Type B pancreatic cell (in vitro differentiated cells): ENCODE measurements around the gene PTPRS. TPM values are rescaled to one million over a fixed set of nuclear protein-coding genes. Genes with fewer than 3 reads are reported as not detected.

Experiments
- DNase-seq: peaks from one replicate; pipeline ENCODE4 v3.0.0; 2021; ENCODE audit warnings: mixed read lengths; ENCODE audit not compliant: unreplicated experiment; ENCODE audit errors: extremely low spot score
- H3K27ac Mint-ChIP-seq: 2 replicates; pipeline ENCODE4 v1.8.0; 2021; ENCODE audit warnings: mild to moderate bottlenecking, mixed read lengths
- H3K27me3 Mint-ChIP-seq: 2 replicates; pipeline ENCODE4 v1.8.0; 2021; ENCODE audit warnings: mixed read lengths
- H3K36me3 Mint-ChIP-seq: 2 replicates; pipeline ENCODE4 v1.8.0; 2021; ENCODE audit warnings: mixed read lengths
- H3K4me1 Mint-ChIP-seq: one replicate; pipeline ENCODE4 v1.8.0; 2021; ENCODE audit warnings: mixed read lengths; ENCODE audit not compliant: unreplicated experiment
- H3K4me3 Mint-ChIP-seq: 2 replicates; pipeline ENCODE4 v1.8.0; 2021; ENCODE audit warnings: mild to moderate bottlenecking, mixed read lengths
- H3K9me3 Mint-ChIP-seq: 2 replicates; pipeline ENCODE4 v1.8.0; 2021; ENCODE audit warnings: mixed read lengths
- CTCF ChIP-seq: fragments of 200-600 bp; sonication (generic); conservative IDR thresholded peaks from 2 replicates; pipeline ENCODE4 v1.5.0; 2021; ENCODE audit warnings: antibody characterized with exemption, mild to moderate bottlenecking
- total RNA-seq: library from RNA; stranded (reverse); gene quantifications from 2 replicates; pipeline ENCODE4 v1.2.1, GENCODE V29; 2021; ENCODE audit warnings: low replicate concordance

Gene PTPRS
- total RNA-seq, 1 donor from 2014 or later, result 234 TPM

GRCh38 chr19:5292822-5293611 lies 47.6 kb downstream of the PTPRS start:
- H3K4me3 Mint-ChIP-seq, result peak overlapping the region; percentile 88
- no peaks in the 10 kb centered on the region for H3K9me3 Mint-ChIP-seq
- H3K36me3 Mint-ChIP-seq, result no peaks in the 10 kb centered on the region
- H3K27ac Mint-ChIP-seq, result peak overlapping the region; percentile 41
- H3K4me1 Mint-ChIP-seq, result peaks cover 16% of the 10 kb centered on the region
- no peak for TF ChIP-seq CTCF
- no peaks in the 10 kb centered on the region for H3K27me3 Mint-ChIP-seq
- peak; percentile 85 for DNase-seq

GRCh38 chr19:5292453-5292821 lies 48.2 kb downstream of the PTPRS start:
- H3K4me1 Mint-ChIP-seq, result peaks cover 16% of the 10 kb centered on the region
- no peak overlapping the region for H3K27ac Mint-ChIP-seq
- no peak for DNase-seq
- no peaks in the 10 kb centered on the region for H3K36me3 Mint-ChIP-seq
- no peak for TF ChIP-seq CTCF
- no peaks in the 10 kb centered on the region for H3K9me3 Mint-ChIP-seq
- H3K27me3 Mint-ChIP-seq, result no peaks in the 10 kb centered on the region
- peak overlapping the region; percentile 85 for H3K4me3 Mint-ChIP-seq

- H3K9me3 Mint-ChIP-seq, result no peaks in the 10 kb centered on the region
- H3K36me3 Mint-ChIP-seq, result peaks cover 3% of the 10 kb centered on the region
- no peak for DNase-seq
- peak overlapping the region; percentile 85 for H3K4me3 Mint-ChIP-seq
- H3K27ac Mint-ChIP-seq, result peak overlapping the region; percentile 6
- no peaks in the 10 kb centered on the region for H3K27me3 Mint-ChIP-seq
- peaks cover 20% of the 10 kb centered on the region for H3K4me1 Mint-ChIP-seq
- TF ChIP-seq CTCF, result no peak
Observed at GRCh38 chr19:5291588-5292193, 48.9 kb downstream of the PTPRS start.

Other genes starting within 250 kb of the PTPRS start
- not detected in 2 replicates for gene ZNRF4, start 114.6 kb upstream of the PTPRS start, total RNA-seq
- gene TINCR, start 227.1 kb upstream of the PTPRS start, total RNA-seq, result 9.0 and 52.4 TPM in 2 replicates